ENCODE measurements around the gene DPH3.
A peak's percentile ranks its signal among the peaks of the same experiment; 100 is the strongest.

DPH3 gene

GRCh38 chr3:16255326-16255725 lies 9.4 kb downstream of the DPH3 start:
- no peak for DNase-seq (ENCODE audit: low spot score)

GRCh38 chr3:16254916-16255315 lies 9.8 kb downstream of the DPH3 start:
- no peak for DNase-seq (ENCODE audit: low spot score)

- DNase-seq (ENCODE audit: low spot score): peak; percentile 61
Observed at GRCh38 chr3:16253601-16254000, 11.1 kb downstream of the DPH3 start.

- DNase-seq (ENCODE audit: low spot score): no peak
Observed at GRCh38 chr3:16252988-16253387, 11.8 kb downstream of the DPH3 start.

GRCh38 chr3:16252243-16252978 lies 12.3 kb downstream of the DPH3 start:
- no peak for DNase-seq (ENCODE audit: low spot score)

- DNase-seq (ENCODE audit: low spot score): no peak
Observed at GRCh38 chr3:16251316-16252085, 13.2 kb downstream of the DPH3 start.

- DNase-seq (ENCODE audit: low spot score): no peak
Observed at GRCh38 chr3:16249886-16250285, 14.9 kb downstream of the DPH3 start.

GRCh38 chr3:16249336-16249735 lies 15.4 kb downstream of the DPH3 start:
- DNase-seq (ENCODE audit: low spot score): no peak

- DNase-seq (ENCODE audit: low spot score): peak; percentile 76
Observed at GRCh38 chr3:16248556-16248955, 16.2 kb downstream of the DPH3 start.

GRCh38 chr3:16247282-16248061 lies 17.3 kb downstream of the DPH3 start:
- peak; percentile 86 for DNase-seq (ENCODE audit: low spot score)

- DNase-seq (ENCODE audit: low spot score): no peak
Observed at GRCh38 chr3:16245609-16246008, 19.1 kb downstream of the DPH3 start.

- DNase-seq (ENCODE audit: low spot score): peak; percentile 79
Observed at GRCh38 chr3:16243706-16244490, 20.8 kb downstream of the DPH3 start.

- no peak for DNase-seq (ENCODE audit: low spot score)
Observed at GRCh38 chr3:16242177-16242576, 22.6 kb downstream of the DPH3 start.

- DNase-seq (ENCODE audit: low spot score): no peak
Observed at GRCh38 chr3:16241225-16241624, 23.5 kb downstream of the DPH3 start.

- DNase-seq (ENCODE audit: low spot score): no peak
Observed at GRCh38 chr3:16240229-16241023, 24.3 kb downstream of the DPH3 start.

GRCh38 chr3:16239780-16240179 lies 25.0 kb downstream of the DPH3 start:
- DNase-seq (ENCODE audit: low spot score): no peak

GRCh38 chr3:16239086-16239770 lies 25.5 kb downstream of the DPH3 start:
- DNase-seq (ENCODE audit: low spot score): no peak

- DNase-seq (ENCODE audit: low spot score): no peak
Observed at GRCh38 chr3:16236856-16237393, 27.8 kb downstream of the DPH3 start.

- DNase-seq (ENCODE audit: low spot score): no peak
Observed at GRCh38 chr3:16236030-16236639, 28.6 kb downstream of the DPH3 start.

- DNase-seq (ENCODE audit: low spot score): no peak
Observed at GRCh38 chr3:16234281-16234680, 30.5 kb downstream of the DPH3 start.
